Stimulated activated CD8-positive, alpha-beta memory T cell treated with anti-CD3 and anti-CD28 coated beads, Interleukin-12 subunit alpha, Interleukin-12 subunit beta, amount 100 ng/mL, for 24 hours (primary cell): ENCODE data around the gene TMEM217.

Experiments used
- DNase-seq: peaks from one replicate; pipeline ENCODE4 v3.0.0-alpha.2; 2020; ENCODE audit errors: extremely low read depth

Gene TMEM217

DNA sequence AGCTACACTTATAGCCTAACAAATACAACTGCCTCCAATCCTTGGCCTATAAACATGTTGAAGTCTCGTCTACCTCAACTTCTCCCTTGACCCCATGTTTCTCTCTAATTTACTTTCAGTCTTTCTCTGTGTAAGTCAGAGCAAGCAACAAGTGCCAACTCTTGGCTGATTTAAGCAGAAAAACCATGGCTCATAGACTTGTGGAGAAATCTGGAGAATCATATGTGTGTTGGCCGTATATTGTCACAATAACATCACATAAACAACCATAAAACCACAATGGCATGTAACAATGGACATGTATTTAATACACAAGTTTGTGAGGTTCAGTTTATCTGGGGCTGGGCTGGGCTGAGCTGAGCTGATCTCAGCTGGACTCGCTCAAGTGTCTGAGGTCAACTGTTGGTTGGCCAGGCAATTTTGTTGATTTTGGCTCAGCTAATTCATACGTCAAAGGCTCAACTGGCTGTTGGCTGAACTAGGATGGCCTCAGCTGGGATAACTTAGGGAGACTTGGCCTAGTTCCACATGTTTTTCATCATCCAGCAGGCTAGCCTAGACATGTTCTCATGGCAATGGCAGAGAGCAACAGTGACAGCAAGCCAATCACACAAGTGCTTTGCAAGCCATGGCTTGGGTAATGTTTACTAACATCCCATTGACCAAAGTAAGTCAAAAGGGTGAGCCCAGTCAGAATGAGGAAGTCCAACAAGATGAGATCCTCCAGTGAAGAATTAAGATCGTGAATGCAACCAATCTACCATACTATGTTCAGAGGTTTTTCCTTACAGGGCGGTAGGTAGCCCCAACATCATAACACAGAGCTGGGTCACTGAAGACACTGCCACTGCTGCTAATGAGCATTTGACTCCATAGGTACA is 13.3 kb downstream of the TMEM217 start:
- DNase-seq: no peak

DNA sequence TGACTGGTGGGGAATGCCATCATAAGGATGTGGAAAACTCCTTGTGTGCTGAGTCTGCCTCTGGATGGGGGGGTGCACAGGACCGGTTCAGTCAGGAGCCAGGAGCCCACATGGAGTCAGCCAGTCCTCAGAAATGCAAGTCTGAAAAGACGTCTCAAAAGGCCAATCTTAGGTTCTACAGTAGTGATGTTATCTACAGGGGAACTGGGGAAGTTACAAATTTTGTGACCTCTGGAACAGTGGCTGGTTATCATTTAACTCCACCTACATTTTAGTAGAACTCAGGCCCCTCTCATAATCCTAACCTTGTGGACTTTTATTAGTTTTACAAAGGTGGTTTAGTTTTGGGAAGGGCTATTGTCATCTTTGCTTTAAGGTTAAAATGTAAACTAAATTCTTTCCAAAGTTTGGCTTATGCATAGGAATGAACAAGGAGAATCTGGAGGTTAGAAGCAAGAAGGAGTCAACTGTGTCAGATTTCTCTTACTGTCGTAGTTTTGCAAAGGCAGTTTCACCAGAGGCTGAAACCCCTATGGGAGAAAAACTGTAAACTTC is 14.1 kb downstream of the TMEM217 start:
- DNase-seq: no peak

DNA sequence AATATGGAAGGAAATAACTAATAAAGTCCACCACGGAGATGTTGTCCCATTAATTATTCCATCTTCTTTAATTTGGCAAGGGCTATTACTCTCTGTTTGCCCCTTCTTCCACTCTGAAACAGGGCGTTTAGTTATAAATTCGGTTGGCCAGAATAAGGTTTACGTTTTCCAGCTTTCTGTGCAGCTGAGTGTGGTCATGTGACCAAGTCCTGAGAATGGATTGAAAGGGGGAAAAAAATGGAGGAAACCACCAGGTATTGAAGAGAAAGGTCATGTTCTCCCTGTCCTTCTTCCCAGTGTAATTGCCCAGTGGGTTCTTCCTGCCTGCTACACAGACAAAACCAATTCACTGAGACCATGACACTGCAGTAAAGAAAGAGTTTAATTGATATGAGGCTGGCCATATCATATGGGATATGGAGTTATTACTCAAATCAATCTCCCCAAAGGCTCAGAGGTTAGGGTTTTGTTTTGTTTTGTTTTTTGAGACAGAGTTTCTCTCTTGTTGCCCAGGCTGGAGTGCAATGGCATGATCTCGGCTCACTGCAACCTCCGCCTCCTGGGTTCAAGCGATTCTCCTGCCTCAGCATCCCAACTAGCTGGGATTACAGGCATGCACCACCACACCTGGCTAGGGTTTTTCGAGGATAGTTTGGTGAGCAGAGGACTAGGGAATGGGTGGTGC is 14.7 kb downstream of the TMEM217 start:
- DNase-seq: no peak

DNA sequence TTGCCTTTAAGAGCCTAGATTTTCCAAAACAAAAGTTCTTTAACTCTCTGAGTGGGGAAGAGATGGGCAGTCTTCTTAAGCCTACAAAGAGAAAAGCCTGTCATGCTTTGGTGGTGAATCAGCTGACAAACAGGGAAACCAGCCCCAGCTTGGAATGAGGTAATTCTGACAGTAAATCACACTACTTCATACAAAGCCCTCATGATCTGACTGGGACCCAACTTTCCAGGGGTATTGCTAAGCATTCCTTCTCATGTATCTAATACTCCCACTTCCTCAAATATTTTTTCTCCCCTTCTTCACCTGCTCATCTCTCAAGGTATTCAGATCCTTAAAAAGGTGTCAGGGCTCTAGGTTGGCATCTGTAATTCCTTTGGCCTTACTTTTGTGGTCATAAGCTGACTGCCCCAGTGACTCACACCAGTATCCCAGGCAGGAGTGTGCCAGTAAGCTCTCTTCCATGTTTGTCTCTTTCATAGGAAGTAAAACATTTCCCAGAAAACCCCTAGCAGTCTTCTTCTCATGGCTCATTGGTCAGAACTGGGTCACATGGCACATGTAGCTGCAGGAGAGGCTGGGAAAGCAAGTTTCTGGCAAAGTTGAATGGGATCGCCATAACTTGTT is 15.4 kb downstream of the TMEM217 start:
- DNase-seq: no peak

DNA sequence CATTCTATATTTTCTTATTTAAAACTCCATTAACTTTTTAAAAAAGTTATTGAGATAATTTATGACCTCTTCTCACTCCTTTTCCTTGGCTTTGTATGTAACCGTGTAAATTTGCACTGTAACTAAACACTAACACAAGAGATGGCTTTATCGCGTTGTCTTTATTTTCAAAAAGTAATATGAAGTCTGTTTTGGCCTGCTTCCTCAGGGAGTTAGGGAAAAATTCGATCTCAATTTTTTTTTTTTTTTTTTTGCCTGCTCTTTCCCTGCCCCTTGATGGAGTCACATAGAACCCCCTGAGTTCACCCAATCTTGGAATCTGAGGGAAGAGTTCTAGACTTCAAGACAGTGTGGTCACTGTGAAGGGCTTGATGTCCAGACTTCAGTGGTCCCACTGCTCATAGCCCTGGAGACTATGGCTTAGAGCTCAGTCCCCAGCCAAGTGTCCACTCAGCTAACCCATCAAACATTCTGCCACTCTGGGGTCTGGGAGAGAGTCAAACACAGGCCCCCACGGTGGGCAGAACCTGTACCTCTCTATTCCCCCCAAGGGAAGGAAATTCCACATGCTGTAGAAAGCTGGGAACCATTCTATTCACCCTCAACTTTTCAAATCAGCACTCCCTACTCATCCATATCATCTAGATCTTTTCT is 16.0 kb downstream of the TMEM217 start:
- no peak for DNase-seq

DNA sequence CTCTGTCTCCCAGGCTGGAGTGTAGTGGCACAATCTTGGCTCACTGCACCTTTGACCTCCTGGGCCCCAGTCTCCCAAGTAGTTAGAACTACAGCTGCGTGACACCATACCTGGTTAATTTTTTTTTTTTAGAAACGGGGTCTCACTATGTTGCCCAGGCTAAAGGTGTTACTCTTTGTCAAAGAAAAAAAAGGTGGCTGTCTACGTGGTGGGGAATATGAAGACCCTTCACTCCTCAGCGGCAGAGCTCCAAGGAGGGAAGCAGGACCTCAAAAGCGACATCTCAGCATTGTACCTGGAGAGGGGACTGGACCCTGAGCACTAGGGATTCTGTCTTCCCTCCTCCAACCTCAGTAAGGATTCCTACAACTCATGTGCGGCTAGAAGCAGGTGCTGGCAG is 16.8 kb downstream of the TMEM217 start:
- DNase-seq: no peak

DNA sequence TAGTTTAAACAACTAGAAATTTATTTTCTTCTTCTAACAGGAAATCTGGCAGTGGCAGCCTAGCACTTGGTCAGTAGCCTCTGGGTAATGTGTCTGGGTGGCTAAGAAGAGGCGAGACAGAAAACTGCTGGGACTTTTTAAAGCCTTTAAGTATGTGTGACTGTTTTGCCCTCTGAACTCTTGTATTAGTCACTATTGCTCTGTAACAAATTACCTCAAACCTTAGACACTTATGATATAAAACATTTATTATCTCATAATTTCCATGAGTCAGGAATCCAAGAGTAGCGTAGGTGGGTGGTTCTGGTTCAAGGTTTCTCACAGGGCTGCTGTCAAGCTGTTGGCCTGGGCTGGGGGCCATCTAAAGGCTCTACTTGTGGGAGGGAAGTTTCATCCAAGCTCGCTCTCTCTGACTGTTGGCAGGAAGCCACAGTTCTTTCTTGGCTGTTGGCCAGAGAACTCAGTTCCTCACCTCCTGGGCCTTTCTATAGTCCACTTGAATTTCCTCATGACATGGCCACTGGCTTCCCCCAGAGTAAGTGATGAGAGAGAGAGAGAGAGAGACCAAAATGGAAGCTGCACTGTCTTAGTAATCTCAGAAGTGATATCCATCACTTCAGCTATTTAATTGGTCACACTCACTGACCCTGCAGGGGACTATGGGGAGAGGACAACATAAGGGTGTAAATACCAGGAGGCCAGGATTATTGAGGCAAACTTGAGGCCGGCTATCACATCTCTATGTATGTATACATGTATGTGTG is 17.8 kb downstream of the TMEM217 start:
- DNase-seq: peak; percentile 59

DNA sequence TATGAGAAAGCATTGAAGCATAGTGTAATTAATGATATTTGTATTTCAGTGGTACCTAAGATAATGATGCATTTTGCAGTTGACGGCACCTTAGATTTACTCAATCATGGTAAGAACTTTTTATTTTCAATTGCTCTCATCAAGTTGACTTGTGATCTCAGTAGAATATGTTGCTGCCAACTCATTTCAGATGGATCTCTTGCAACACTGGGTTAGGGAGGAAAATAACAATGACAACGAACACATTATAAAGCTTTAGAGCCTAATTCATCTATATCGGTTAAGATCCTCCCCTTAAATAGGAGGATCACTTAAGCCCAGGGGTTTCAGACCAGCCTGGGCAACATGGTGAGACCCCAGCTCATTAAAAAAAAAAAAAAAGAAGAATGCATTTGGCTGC is 18.4 kb downstream of the TMEM217 start:
- no peak for DNase-seq

DNA sequence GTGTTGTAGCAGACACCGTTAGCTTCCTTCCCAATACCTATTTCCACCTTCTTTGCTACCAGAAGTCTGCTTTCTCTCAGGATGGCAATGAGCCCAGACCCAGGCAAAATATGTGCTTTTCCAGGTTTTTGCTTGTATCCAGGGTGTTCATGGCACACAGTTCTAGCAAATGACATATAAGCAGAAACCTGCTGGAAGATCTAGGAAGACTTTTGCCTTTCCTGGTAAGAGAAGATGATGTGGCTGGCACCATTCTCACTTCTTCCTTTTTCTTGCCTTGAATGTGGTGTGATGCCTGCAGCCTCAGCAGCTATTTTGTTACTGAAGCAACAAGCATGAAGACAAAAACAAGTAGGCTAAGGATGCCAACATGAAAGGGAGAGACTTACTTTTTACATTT is 19.6 kb downstream of the TMEM217 start:
- DNase-seq: no peak

DNA sequence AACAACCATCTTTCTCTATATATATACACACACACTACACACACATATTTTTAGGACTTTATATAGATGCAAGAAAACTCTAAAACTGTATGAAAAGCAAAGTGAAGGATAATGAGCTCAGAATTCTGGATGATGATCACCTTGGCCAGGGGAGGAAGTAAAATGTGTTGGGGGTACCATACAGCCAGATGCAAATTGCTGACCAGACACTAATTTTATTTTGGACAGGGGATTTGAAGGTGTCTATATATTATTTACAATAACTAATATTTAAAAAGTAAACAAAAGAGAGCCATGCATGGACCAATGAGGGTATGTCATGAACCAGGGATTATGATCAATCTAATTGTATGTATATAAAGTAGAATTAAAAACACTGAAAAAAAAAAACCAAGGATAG is 20.2 kb downstream of the TMEM217 start:
- no peak for DNase-seq

DNA sequence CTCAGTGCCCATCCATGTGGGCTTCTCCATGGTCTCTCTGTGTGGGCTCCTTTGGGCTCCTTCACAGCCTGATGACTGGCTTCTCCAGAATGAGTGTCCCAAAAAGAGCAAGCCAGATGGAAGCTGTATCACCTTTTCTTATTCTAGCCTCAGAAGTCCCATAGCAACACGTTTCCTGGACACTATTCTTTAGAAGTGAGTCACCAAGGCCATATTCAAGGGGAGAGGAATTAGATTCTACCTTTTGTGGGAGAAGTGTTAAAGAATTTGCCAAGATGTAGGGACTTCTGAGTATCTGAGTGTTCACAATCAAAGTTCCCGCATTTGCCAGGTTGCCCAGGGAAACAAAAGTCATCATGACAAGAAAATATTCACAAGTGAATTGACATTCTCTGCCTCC is 21.0 kb downstream of the TMEM217 start:
- no peak for DNase-seq

DNA sequence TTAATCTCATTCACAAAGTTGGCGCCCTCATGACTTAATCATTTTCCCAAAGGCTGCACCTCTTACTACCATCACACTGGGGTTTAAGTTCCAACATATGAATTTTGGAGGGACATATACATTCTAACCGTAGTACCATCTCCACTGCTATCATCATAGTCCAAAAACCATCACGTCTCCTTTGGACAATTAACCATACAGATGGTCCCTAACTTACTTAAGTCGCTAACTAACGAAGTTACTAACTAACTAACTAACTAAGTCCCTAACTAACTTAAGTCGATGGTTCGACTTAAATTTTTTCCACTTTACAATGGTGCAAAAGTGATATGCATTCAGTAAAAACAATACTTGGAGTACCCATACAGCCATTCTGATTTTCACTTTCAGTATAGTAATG is 24.4 kb downstream of the TMEM217 start:
- DNase-seq: no peak

DNA sequence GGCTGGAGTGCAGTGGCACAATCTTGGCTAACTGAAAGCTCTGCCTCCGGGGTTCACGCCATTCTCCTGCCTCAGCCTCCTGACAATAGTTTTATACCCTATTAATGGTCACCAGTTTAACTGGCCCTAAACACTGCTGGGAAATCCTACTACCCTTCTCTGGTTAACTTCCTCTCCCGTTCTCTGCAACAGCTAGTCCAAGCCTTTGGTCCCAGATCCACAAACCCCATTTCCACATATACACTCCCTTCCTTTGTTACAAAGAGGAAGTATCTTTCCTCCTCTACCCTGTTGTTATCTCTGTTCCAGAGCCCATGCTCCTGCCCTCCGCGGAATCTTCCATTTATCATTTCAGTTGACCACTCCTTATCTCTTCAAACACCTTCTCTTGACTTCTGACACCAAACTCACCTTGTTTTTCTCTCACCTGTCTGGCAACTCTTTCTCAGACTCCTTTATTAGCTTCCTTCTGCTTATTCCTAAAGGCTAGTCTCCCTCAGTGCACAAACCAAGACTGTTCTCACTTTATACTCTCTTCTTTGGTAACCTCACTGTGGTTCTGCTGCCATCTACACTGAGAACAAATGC is 25.4 kb downstream of the TMEM217 start:
- no peak for DNase-seq

DNA sequence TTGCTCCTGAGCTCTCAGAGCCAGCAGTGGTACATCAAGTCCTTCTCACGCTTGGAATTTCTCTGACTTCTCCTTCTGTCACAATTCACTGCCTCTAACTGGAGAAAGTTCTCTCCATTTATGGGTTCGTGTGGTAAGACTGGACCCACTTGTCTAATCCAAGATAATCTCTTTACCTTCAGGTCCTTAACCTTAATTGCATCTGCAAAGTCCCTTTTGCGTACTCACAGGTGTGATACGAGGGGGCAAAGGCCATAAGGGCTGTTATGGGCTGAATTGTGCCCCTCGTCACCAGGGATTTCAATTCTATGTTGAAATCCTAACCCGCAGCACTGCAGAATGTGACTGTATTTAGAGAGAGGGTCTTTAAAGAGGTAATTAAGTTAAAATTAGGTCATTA is 27.8 kb downstream of the TMEM217 start:
- no peak for DNase-seq

DNA sequence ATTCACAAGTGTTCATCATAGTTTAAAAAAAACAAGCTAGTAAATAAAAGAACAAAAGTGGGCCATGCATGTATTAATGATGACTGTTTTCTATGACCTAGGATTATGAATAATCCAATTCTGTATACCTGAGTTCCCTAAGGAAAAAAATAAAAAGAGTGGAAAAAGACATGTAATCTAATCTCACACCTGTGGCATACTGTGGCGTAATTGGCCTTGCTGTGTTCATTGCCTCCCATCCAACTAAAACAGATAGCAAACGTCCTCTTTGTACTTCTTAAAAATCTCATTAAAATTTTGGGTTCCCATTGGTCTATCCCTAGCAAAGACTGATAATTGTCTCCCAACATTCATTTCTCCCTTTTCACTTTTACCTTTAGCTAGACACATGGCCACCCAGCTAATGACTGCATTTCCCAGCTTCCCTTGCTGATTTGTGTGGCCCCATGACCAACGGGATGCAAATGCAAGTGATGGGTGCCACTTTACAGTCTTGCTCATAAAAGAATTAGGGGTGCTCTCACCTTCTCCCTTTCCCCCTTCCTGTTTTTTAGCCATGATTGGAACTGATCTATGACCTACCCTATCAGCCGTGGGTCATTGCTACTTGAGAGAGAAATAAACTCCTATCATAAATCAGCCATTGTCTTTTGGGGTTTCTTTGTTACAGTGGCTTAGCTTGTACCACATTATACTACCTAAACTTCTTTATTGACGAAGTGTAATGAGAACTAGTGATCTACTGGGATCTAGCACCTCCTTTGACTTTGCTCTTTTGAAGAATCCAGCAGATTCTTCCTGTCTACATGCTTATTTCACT is 32.4 kb downstream of the TMEM217 start:
- no peak for DNase-seq

DNA sequence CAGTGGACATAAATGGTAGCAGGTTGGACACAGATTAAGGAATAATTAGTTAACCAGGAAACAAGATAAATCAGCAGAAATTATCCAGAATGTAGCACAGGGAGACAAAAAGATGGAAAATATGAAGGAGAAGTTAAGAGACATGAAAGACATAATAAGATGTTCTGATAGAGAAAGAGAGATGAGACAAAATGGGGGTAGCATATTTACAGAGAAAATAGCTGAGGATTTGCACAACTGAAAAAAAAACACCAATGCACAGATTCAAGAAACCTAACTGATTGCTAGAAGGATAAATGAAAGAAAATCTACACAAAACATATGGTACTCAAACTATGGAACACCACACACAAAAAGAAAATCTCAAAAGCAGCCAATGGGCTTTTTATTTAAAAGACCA is 35.0 kb downstream of the TMEM217 start:
- DNase-seq: no peak

DNA sequence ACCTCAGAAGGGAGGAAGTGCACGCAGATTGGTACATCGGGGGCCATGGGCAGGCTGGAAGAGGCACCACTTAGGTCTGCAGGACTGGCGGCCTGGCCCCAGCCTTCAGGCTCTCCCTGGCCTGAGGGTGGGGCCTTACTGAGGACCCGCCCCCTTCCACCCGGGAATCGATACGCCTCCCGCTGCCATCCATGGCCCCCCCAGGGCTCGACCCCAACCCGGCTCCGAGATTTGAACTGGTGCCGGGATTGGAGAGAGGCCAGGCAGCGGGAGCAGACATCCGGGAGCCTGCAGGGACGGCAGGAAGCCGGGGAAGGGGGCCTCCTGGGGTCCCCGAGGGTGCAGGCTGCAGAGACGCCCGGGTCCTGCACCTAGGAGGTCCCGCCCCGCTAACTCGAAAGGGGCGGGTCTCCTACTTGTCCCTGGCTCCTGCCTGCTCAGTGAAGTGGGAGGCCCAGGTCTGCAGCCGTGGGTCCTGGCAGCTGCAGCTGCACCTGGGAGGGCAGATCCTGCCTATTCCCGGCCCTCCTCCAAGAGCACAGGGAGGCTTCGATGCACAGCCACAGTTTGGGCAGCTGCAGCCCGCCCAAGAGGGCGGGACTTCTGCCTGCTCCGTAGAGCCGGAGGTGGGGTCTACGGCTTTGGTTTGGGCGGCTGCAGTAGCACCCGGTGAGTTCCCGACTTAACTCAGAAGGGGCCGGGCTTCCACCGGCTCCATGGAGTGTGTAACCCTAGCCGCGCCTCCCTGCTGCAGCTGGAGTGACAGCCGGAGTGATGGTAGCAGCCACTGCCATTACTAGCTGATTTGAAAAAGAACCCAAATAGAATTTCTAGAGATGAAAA is 35.6 kb downstream of the TMEM217 start:
- DNase-seq: peak; percentile 52

DNA sequence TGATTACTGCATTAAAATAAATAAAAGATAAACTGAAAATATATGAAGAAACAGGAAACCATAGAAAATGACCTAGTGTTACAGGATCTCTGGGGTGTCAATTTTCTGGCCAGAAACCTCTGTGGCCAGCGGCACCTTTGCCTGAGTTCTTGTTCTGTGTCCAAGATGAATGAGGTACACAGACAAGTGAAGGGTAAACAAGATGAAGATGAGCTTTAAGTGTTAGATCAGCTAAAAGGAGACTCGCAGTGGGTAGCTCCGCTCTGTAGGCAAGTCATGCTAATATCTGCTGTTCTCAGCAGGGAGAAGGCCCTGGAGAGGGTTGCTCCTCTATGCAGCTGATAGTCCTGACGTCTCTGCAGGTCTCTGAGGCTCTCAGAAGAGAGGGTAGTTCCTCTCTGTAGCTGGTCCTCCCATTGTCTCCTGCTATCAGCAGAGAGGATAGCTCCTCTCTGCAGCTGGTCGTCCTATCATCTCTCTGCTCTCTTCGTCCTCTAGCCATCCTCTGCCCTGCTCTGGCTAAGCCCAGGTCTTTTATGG is 36.3 kb downstream of the TMEM217 start:
- no peak for DNase-seq

DNA sequence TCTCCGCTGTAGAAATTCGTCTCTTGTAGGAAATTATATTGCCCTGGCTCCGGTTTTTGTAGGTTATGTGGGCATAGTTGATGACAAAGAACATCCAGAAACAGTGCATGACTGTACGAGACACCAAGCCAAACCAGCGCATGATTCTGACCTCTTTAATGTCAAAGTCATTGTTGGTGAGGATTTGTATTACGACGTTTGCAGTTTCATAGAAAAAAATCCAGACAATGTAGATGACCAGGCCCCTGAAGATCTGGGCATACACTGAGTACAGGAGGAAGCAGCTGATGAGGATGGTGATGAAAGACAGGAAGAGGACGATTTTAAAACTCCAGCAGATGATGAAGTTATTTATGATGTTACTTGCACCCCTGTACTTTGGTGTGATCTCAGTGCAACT is 39.4 kb downstream of the TMEM217 start:
- DNase-seq: no peak
